ENCODE results near the gene TMEM198. TPM values are rescaled to one million over a fixed set of nuclear protein-coding genes. Genes with fewer than 3 reads are reported as not detected.

TMEM198 gene
- total RNA-seq, 1 donor from 2014 or later: 7.6 TPM

- no peak for DNase-seq (ENCODE audit: low read depth)
- Histone ChIP-seq H3K4me3 (ENCODE audit: low read depth, low read length) (peak overlapping the region; percentile 82), H3K27me3 (ENCODE audit: control insufficient read depth, insufficient read depth, low read length) (peaks cover 53% of the 10 kb centered on the region), H3K36me3 (ENCODE audit: control insufficient read depth, insufficient read depth, low read length) (peaks cover under 1% of the 10 kb centered on the region)
- TF ChIP-seq CTCF (IDR thresholded peaks at IDR 0.05; ENCODE audit: insufficient read depth, low read length, poor library complexity, severe bottlenecking): no peak
Measured at GRCh38 chr2:219497495-219498279, 46.1 kb upstream of the TMEM198 start.

- peaks cover 2% of the 10 kb centered on the region for H3K36me3 ChIP-seq (ENCODE audit: control insufficient read depth, insufficient read depth, low read length)
- H3K27me3 ChIP-seq (ENCODE audit: control insufficient read depth, insufficient read depth, low read length): peaks cover 46% of the 10 kb centered on the region
- DNase-seq (ENCODE audit: low read depth): peak; percentile 98
- TF ChIP-seq CTCF (IDR thresholded peaks at IDR 0.05; ENCODE audit: insufficient read depth, low read length, poor library complexity, severe bottlenecking): no peak
- H3K4me3 ChIP-seq (ENCODE audit: low read depth, low read length): peak within 1 kb of the TSS; percentile 82
Measured at GRCh38 chr2:219498280-219499057, 45.4 kb upstream of the TMEM198 start, which contains the start of gene GMPPA. Gene GMPPA (plus strand): TSS chr2:219498891. CDS start chr2:219499976, 1,085 bp downstream.

GRCh38 chr2:219499058-219499307 is 44.8 kb upstream of the TMEM198 start:
- DNase-seq (ENCODE audit: low read depth): no peak
- Histone ChIP-seq H3K36me3 (ENCODE audit: control insufficient read depth, insufficient read depth, low read length) (peaks cover 3% of the 10 kb centered on the region), H3K4me3 (ENCODE audit: low read depth, low read length) (peak overlapping the region; percentile 82), H3K27me3 (ENCODE audit: control insufficient read depth, insufficient read depth, low read length) (peaks cover 41% of the 10 kb centered on the region)
- no peak for TF ChIP-seq CTCF (IDR thresholded peaks at IDR 0.05; ENCODE audit: insufficient read depth, low read length, poor library complexity, severe bottlenecking)

- Histone ChIP-seq H3K4me3 (ENCODE audit: low read depth, low read length) (peak overlapping the region; percentile 82), H3K36me3 (ENCODE audit: control insufficient read depth, insufficient read depth, low read length) (peaks cover 3% of the 10 kb centered on the region), H3K27me3 (ENCODE audit: control insufficient read depth, insufficient read depth, low read length) (peaks cover 36% of the 10 kb centered on the region)
- DNase-seq (ENCODE audit: low read depth): no peak
- no peak for TF ChIP-seq CTCF (IDR thresholded peaks at IDR 0.05; ENCODE audit: insufficient read depth, low read length, poor library complexity, severe bottlenecking)
Measured at GRCh38 chr2:219499555-219499954, 44.3 kb upstream of the TMEM198 start.

- DNase-seq (ENCODE audit: low read depth): no peak
- TF ChIP-seq CTCF (IDR thresholded peaks at IDR 0.05; ENCODE audit: insufficient read depth, low read length, poor library complexity, severe bottlenecking): peak; percentile 34
- Histone ChIP-seq H3K36me3 (ENCODE audit: control insufficient read depth, insufficient read depth, low read length) (peaks cover 3% of the 10 kb centered on the region), H3K27me3 (ENCODE audit: control insufficient read depth, insufficient read depth, low read length) (peaks cover 30% of the 10 kb centered on the region), H3K4me3 (ENCODE audit: low read depth, low read length) (no peak overlapping the region)
Measured at GRCh38 chr2:219500135-219500534, 43.7 kb upstream of the TMEM198 start.

All from kidney epithelial cell (primary cell).